Endothelial cell of umbilical vein (primary cell): ENCODE data around the gene LRRN4CL. TPM values are rescaled to one million over a fixed set of nuclear protein-coding genes. Genes with fewer than 3 reads are reported as not detected.

Experiments
- BruUV-seq: library from RNA; stranded (reverse); fragments of 400-500 nt; replicated peaks from 2 replicates; lab custom pipeline; 2021; lab: Mats Ljungman, UMichigan
- CTCF ChIA-PET: fragments of 300-600, 350-600 bp; sonication (Branson Sonifier 250); formaldehyde crosslinking; loops from one replicate; lab custom pipeline; 2021; ENCODE audit warnings: antibody characterized with exemption, inconsistent platforms; lab: Charles Lee
- POLR2A ChIA-PET: fragments of 300-600, 350-600 bp; sonication (Branson Sonifier 250); formaldehyde crosslinking; loops from one replicate; lab custom pipeline; 2021; ENCODE audit warnings: antibody characterized with exemption, inconsistent platforms; lab: Charles Lee
- DNase-seq: peaks from one replicate; pipeline ENCODE4 v3.0.0-alpha.2; 2011; ENCODE audit warnings: low read depth, low spot score
- FAIRE-seq: peaks from 2 replicates; lab custom pipeline; 2011; peaks lifted over from hg19 to GRCh38; lab: Jason Lieb, UNC
- H2AFZ ChIP-seq: 2 replicates; pipeline ENCODE4 v1.6.0; 2012; ENCODE audit warnings: low read depth, low read length, control low read depth, inconsistent platforms
- H3K27ac ChIP-seq: 2 replicates; pipeline ENCODE4 v1.5.1; 2011; ENCODE audit warnings: low read depth, mild to moderate bottlenecking, control low read depth, low read length, moderate library complexity; ENCODE audit not compliant: insufficient read depth
- H3K27me3 ChIP-seq, 2 experiments: 2 replicates each; pipeline versions ENCODE4 v1.6.0 to v1.6.1; 2011; ENCODE audit warnings: low read length in 2 of 2, mixed read lengths in 1 of 2; ENCODE audit not compliant: control insufficient read depth in 2 of 2, insufficient read depth in 2 of 2
- H3K36me3 ChIP-seq, 2 experiments: 2 replicates in 1 of 2; 3 replicates in 1 of 2; pipeline ENCODE4 v1.5.1; 2011; ENCODE audit warnings: low read length in 2 of 2, mild to moderate bottlenecking in 1 of 2, moderate library complexity in 1 of 2; ENCODE audit not compliant: control insufficient read depth in 2 of 2, insufficient read depth in 2 of 2; ENCODE audit errors: extremely low read depth in 1 of 2
- H3K4me1 ChIP-seq: 3 replicates; pipeline ENCODE4 v1.5.1; 2011; ENCODE audit warnings: mild to moderate bottlenecking, low read length; ENCODE audit not compliant: control insufficient read depth, insufficient read depth; ENCODE audit errors: extremely low read depth
- H3K4me2 ChIP-seq: 2 replicates; pipeline ENCODE4 v1.6.1; 2011; ENCODE audit warnings: low read length, control low read depth, mixed read lengths; ENCODE audit not compliant: insufficient read depth
- H3K4me3 ChIP-seq, 3 experiments: fragments of 200-600 bp in 1 of 3; sonication (generic), shearing (Covaris generic) in 1 of 3; replicated peaks in 1 of 3; 2 replicates each; pipeline ENCODE4 v1.5.1; 2011 to 2016; ENCODE audit warnings: control low read depth in 3 of 3, low read length in 3 of 3, mild to moderate bottlenecking in 2 of 3, inconsistent platforms in 1 of 3, low read depth in 1 of 3, moderate library complexity in 1 of 3; ENCODE audit not compliant: insufficient read depth in 1 of 3
- H3K79me2 ChIP-seq: 2 replicates; pipeline ENCODE4 v1.6.0; 2012; ENCODE audit warnings: low read length, inconsistent platforms; ENCODE audit not compliant: control insufficient read depth, insufficient read depth
- H3K9ac ChIP-seq: replicated peaks from 2 replicates; pipeline ENCODE3; 2011; ENCODE audit warnings: low read length, control low read depth; ENCODE audit not compliant: insufficient read depth; ENCODE audit errors: extremely low read depth
- H3K9me1 ChIP-seq: replicated peaks from 3 replicates; pipeline ENCODE4 v1.6.0; 2011; ENCODE audit warnings: mild to moderate bottlenecking, low read length; ENCODE audit not compliant: control insufficient read depth, insufficient read depth; ENCODE audit errors: extremely low read depth
- H3K9me3 ChIP-seq: replicated peaks from 2 replicates; pipeline ENCODE4 v1.5.1; 2012; ENCODE audit warnings: low read length, inconsistent platforms; ENCODE audit not compliant: control insufficient read depth, insufficient read depth
- H4K20me1 ChIP-seq: replicated peaks from 2 replicates; pipeline ENCODE3; 2011; ENCODE audit warnings: mild to moderate bottlenecking, low read length; ENCODE audit not compliant: control insufficient read depth, insufficient read depth; ENCODE audit errors: extremely low read depth
- EZH2 ChIP-seq: IDR thresholded peaks from 2 replicates; pipeline ENCODE4 v1.6.1; 2012; ENCODE audit warnings: borderline replicate concordance, low read depth, mild to moderate bottlenecking, moderate library complexity, low read length, inconsistent platforms; ENCODE audit not compliant: severe bottlenecking
- FOS ChIP-seq: IDR thresholded peaks from 2 replicates; pipeline ENCODE4 v1.6.1; 2011; ENCODE audit warnings: mild to moderate bottlenecking, low read length, moderate library complexity, borderline replicate concordance; ENCODE audit not compliant: insufficient read depth
- GATA2 ChIP-seq: IDR thresholded peaks from 2 replicates; pipeline ENCODE4 v1.7.0; 2011; ENCODE audit warnings: low read depth, mild to moderate bottlenecking, moderate library complexity, mixed read lengths, low read length; ENCODE audit not compliant: insufficient read length, insufficient read depth
- JUN ChIP-seq: IDR thresholded peaks from 2 replicates; pipeline ENCODE4 v1.6.1; 2011; ENCODE audit warnings: borderline replicate concordance, low read depth; ENCODE audit not compliant: insufficient read length, insufficient read depth
- MYC ChIP-seq: IDR thresholded peaks from one replicate; pipeline ENCODE4 v1.6.1; 2011; ENCODE audit warnings: mild to moderate bottlenecking, low read depth, low read length
- POLR2A ChIP-seq: IDR thresholded peaks from 2 replicates; pipeline ENCODE4 v1.6.1; 2012; ENCODE audit warnings: low read depth, mild to moderate bottlenecking, control low read depth, low read length
- POLR2AphosphoS5 ChIP-seq: IDR thresholded peaks from 2 replicates; pipeline ENCODE4 v1.6.1; 2012; ENCODE audit warnings: low read depth, mild to moderate bottlenecking, control low read depth, low read length, moderate library complexity; ENCODE audit not compliant: insufficient read depth
- dilution Hi-C: fragments of 300-500 bp; cut with MboI; formaldehyde crosslinking; loops from one replicate; pipeline ENCODE4 v1.15.0; 2019; ENCODE audit warnings: low sequenced_read_pairs; ENCODE audit not compliant: extremely low pct_ligation_motif_present
- intact Hi-C: fragments of 100-400 bp; cut with micrococcal nuclease; formaldehyde crosslinking; loops from one replicate; pipeline ENCODE4 v1.10.0; 2022
- polyA plus RNA-seq, 4 experiments: library from polyadenylated mRNA; depleted of rRNA in 3 of 4; stranded (reverse) in 3 of 4; unstranded in 1 of 4; fragments of >200 nt; gene quantifications; 2 replicates each; pipeline versions ENCODE4 v1.2.1 to v1.2.3, GENCODE V29; 2011 to 2012; ENCODE audit warnings: missing spikeins in 1 of 4
- total RNA-seq: library from RNA; stranded (reverse); gene quantifications from 2 replicates; pipeline ENCODE4 v1.2.3, GENCODE V29; 2021
- TF ChIP-seq, protein P1 (sequence below), 2 donors: IDR thresholded peaks; 1 replicate in 1 of 2; 2 replicates in 1 of 2; pipeline ENCODE4 v1.5.1; 2011; ENCODE audit warnings: low read length in 2 of 2, mild to moderate bottlenecking in 2 of 2, moderate library complexity in 2 of 2, control low read depth in 1 of 2, inconsistent platforms in 1 of 2, low read depth in 1 of 2; ENCODE audit not compliant: insufficient read depth in 1 of 2; ENCODE audit errors: extremely low read depth in 1 of 2
- TF ChIP-seq, protein P2 (sequence below): IDR thresholded peaks from 2 replicates; pipeline ENCODE4 v1.6.1; 2011; ENCODE audit not compliant: insufficient read depth, insufficient read length

LRRN4CL gene
- total and polyA plus RNA-seq, 2 donors (not counting 3 experiments of a cell fraction or from before 2014, with no cell fraction given): 0.20 TPM; not detected in 1

DNA sequence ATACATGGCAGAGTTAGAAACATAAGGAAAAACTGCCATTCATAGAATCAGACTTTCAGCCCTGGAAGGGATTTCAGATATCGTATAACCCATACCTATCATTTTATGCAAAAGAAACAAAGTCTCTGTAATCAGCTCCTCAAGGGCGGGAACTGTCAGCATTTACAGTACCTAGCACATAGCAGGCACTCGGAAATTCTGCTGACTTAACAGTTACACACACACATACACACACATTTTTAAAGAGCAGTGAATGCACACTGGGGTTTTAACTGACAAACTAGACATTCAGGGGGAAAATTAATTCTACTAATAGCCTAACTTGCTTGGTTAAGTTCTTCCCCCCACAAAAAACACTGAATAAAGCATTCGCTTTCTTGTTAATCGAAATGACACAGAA, 26.9 kb upstream of the LRRN4CL start:
- Histone ChIP-seq H3K27me3 (no peaks in the 10 kb centered on the region), H3K27ac (no peak overlapping the region), H3K9me3 (no peaks in the 10 kb centered on the region), H3K36me3 (peaks cover 43 to 48% of the 10 kb centered on the region in 2 experiments), H3K79me2 (peaks cover 35% of the 10 kb centered on the region), H3K9me1 (no peaks in the 10 kb centered on the region), H3K9ac (no peak overlapping the region), H3K4me1 (no peaks in the 10 kb centered on the region), H3K4me3 (no peak overlapping the region), H4K20me1 (no peaks in the 10 kb centered on the region), H2AFZ (no peak overlapping the region), H3K4me2 (no peak overlapping the region)
- ChIA-PET POLR2A (no interaction called here), CTCF (no interaction called here)
- intact Hi-C loops: no loop called here
- no peak for FAIRE-seq
- no peak for DNase-seq
- BruUV-seq: no TSS peak
- TF ChIP-seq, protein P1, sequence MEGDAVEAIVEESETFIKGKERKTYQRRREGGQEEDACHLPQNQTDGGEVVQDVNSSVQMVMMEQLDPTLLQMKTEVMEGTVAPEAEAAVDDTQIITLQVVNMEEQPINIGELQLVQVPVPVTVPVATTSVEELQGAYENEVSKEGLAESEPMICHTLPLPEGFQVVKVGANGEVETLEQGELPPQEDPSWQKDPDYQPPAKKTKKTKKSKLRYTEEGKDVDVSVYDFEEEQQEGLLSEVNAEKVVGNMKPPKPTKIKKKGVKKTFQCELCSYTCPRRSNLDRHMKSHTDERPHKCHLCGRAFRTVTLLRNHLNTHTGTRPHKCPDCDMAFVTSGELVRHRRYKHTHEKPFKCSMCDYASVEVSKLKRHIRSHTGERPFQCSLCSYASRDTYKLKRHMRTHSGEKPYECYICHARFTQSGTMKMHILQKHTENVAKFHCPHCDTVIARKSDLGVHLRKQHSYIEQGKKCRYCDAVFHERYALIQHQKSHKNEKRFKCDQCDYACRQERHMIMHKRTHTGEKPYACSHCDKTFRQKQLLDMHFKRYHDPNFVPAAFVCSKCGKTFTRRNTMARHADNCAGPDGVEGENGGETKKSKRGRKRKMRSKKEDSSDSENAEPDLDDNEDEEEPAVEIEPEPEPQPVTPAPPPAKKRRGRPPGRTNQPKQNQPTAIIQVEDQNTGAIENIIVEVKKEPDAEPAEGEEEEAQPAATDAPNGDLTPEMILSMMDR (IDR thresholded peaks at IDR 0.05; ENCODE audit: extremely low read depth in 1 of 2, insufficient read depth in 1 of 2, low read depth in 1 of 2, low read length in 2 of 2): no peak
- TF ChIP-seq EZH2 (no peak), JUN (no peak), FOS (no peak), MYC (no peak), GATA2 (no peak), POLR2AphosphoS5 (no peak), POLR2A (no peak)
- TF ChIP-seq, protein P2, sequence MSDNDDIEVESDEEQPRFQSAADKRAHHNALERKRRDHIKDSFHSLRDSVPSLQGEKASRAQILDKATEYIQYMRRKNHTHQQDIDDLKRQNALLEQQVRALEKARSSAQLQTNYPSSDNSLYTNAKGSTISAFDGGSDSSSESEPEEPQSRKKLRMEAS: no peak
- dilution Hi-C loops: no loop called here
